ENCODE measurements around the gene EYA2. TPM values are rescaled to one million over a fixed set of nuclear protein-coding genes. Genes with fewer than 3 reads are reported as not detected.

EYA2 gene
- total RNA-seq, 1 donor from 2014 or later, result not detected

DNA sequence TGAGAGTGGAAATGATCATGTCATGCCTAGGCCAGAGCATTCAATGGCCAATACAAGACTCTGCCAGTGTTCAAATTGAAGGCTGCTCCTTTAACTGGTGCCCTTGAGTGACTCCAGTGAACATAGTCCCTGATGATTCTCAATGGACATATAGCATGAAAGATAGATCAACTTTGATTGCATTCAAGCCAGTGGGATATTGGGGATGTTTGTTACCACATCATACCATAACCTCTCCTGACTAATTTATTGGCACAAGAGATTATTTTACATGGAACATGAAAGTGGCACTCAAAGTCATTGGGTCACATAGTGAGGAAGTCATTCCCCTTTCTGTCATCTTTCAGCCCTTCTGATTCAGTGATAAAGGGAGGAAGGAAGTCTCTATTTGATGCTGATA is 139.0 kb downstream of the EYA2 start:
- no peaks in the 10 kb centered on the region for H3K36me3 ChIP-seq (ENCODE audit: control insufficient read depth, insufficient read depth, low read length)
- H3K27me3 ChIP-seq (ENCODE audit: control insufficient read depth, insufficient read depth, low read length), result no peaks in the 10 kb centered on the region
- TF ChIP-seq, protein P1, sequence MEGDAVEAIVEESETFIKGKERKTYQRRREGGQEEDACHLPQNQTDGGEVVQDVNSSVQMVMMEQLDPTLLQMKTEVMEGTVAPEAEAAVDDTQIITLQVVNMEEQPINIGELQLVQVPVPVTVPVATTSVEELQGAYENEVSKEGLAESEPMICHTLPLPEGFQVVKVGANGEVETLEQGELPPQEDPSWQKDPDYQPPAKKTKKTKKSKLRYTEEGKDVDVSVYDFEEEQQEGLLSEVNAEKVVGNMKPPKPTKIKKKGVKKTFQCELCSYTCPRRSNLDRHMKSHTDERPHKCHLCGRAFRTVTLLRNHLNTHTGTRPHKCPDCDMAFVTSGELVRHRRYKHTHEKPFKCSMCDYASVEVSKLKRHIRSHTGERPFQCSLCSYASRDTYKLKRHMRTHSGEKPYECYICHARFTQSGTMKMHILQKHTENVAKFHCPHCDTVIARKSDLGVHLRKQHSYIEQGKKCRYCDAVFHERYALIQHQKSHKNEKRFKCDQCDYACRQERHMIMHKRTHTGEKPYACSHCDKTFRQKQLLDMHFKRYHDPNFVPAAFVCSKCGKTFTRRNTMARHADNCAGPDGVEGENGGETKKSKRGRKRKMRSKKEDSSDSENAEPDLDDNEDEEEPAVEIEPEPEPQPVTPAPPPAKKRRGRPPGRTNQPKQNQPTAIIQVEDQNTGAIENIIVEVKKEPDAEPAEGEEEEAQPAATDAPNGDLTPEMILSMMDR (IDR thresholded peaks at IDR 0.05; ENCODE audit: insufficient read depth, low read length, poor library complexity, severe bottlenecking), result no peak
- no peak for DNase-seq (ENCODE audit: low read depth)
- no peak overlapping the region for H3K4me3 ChIP-seq (ENCODE audit: low read depth, low read length)

DNA sequence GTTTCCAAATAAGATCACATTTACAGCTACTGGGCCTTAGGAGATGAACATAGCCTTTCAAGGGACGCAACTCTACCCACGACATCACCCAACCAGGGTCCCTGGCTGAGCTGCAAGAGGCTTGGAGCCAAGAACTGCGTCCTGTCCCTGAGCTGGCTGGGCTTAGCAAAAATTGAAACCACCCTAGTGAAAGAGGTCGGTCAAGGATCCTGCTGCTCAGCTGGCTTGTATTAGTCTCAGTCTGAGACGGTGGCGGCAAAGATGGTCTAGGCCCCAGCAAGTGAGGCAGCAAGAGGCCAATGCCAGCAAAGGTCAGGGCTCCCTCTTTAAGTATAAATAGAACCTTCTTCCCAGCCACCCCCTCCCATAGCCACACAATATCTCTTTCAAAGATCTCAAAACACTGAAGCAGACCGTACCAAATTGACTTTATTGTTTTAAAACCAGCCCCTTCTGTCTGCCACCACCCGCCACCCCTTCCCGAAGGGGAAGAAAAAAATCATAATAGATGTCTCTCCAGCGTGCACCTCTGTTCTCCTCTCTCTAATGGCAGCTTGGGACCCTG is 140.5 kb downstream of the EYA2 start:
- Histone ChIP-seq H3K4me3 (ENCODE audit: low read depth, low read length) (no peak overlapping the region), H3K36me3 (ENCODE audit: control insufficient read depth, insufficient read depth, low read length) (no peaks in the 10 kb centered on the region), H3K27me3 (ENCODE audit: control insufficient read depth, insufficient read depth, low read length) (no peaks in the 10 kb centered on the region)
- no peak for DNase-seq (ENCODE audit: low read depth)
- TF ChIP-seq, protein P1 (IDR thresholded peaks at IDR 0.05; ENCODE audit: insufficient read depth, low read length, poor library complexity, severe bottlenecking), result no peak

DNA sequence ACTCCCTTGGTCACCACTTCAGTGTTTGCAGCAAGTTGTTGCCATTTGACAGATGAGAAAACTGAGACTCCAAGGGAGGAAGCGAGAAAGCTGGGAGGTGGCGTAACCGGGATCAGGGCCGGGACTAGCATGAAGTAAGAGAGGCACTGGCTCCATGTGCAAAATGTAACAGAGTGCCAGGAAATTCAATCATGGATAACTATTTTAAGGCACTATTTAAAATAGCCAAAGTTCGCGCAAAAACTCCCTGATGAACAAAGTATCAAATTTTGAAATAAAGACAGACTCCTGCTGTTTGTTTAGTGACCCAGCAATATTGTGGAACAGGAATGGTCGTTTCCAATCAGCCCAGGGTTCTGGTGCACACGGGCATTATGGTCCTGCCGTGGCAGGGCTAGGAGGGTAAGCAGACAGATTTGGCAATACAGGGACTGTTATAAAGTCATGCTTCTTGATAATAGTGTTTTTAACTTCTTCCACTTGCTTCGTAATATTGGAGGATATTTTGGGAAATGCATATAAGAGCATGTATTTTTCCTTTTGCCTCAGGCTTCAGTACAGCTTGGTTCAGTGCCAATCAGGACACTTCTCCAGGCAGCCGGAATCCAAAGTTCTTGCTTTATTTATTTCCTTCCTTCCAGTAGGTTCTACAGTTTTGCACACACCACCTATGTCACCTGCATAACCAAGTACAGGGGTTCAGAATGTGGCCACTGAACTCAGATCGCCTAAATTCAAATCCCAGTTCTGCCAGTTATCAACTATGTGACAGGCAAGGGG is 141.6 kb downstream of the EYA2 start:
- Histone ChIP-seq H3K27me3 (ENCODE audit: control insufficient read depth, insufficient read depth, low read length) (no peaks in the 10 kb centered on the region), H3K4me3 (ENCODE audit: low read depth, low read length) (no peak overlapping the region), H3K36me3 (ENCODE audit: control insufficient read depth, insufficient read depth, low read length) (no peaks in the 10 kb centered on the region)
- TF ChIP-seq, protein P1 (IDR thresholded peaks at IDR 0.05; ENCODE audit: insufficient read depth, low read length, poor library complexity, severe bottlenecking), result no peak
- no peak for DNase-seq (ENCODE audit: low read depth)

DNA sequence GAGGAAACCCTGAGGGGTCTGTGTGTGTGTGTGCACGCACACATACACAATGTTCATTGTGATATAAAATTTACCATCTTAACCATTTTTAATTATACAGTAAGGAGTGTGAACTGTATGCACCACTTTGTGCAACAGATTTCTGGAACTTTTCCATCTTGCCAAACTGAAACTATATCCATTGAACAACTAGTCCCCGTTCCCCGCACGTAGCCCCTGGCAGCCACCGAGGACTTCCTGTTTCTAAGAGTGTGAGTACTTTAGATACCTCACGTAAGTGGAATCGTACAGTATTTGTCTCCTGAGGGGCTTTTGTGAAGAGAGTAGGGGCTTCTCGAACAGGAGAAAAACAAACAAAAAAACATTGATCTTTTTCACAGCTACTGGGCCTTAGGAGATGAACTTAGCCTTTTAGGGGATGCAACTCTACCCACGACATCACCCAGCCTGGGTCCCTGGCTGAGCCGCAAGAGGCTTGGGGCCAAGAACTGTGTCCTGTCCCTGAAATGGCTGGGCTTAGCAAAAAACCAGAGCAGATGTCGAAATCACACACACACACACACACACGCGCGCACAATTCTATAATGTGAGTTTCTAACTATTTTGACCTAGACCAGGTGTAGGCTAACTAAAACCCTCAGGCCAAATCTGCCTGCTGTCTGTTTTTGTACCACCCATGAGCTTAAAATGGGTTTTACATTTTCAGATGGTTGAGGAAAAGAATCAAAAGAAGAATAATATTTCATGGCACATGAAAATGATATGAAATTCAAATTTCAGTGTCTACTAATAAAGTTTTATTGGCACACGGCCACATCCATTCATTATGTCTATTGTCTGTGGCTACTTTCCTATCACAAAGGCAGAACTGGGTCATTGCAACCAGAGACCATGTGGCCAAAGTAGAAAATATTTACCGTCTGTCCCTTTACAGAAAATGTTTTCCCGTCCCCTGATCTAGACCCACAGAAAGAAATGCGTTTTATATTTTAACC is 144.2 kb downstream of the EYA2 start:
- no peaks in the 10 kb centered on the region for H3K27me3 ChIP-seq (ENCODE audit: control insufficient read depth, insufficient read depth, low read length)
- no peak for DNase-seq (ENCODE audit: low read depth)
- H3K36me3 ChIP-seq (ENCODE audit: control insufficient read depth, insufficient read depth, low read length), result no peaks in the 10 kb centered on the region
- TF ChIP-seq, protein P1 (IDR thresholded peaks at IDR 0.05; ENCODE audit: insufficient read depth, low read length, poor library complexity, severe bottlenecking), result no peak
- no peak overlapping the region for H3K4me3 ChIP-seq (ENCODE audit: low read depth, low read length)

DNA sequence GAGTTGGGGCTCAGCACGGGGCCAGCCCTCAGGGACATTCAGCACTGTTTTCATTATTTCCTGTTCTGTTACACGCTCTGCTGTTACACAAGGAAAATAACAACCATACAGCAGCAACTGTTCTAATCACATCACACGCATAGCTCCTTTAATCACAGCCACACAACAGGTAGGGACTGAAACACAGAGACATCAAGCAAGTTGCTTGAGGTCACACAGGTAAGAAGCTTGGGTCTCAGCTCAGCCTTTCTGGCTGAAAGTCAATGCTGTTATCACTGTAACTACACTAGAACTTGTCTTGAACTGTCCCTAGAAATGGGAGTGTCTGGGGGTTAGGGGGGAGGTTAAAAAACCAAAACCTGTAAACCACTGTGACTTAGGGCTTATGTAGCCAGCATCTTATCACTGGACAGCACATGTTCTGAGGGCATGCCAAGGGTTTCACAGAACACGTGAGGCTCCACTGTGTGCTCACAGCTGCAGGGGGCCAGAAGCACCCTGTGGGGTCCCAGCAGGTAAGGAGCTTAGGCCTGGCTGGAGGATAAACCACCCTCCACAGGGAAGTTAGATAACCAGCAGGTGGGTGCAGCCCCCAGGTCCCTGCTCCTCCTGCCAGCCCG is 146.0 kb downstream of the EYA2 start:
- Histone ChIP-seq H3K4me3 (ENCODE audit: low read depth, low read length) (no peak overlapping the region), H3K27me3 (ENCODE audit: control insufficient read depth, insufficient read depth, low read length) (no peaks in the 10 kb centered on the region), H3K36me3 (ENCODE audit: control insufficient read depth, insufficient read depth, low read length) (no peaks in the 10 kb centered on the region)
- TF ChIP-seq, protein P1 (IDR thresholded peaks at IDR 0.05; ENCODE audit: insufficient read depth, low read length, poor library complexity, severe bottlenecking), result no peak
- DNase-seq (ENCODE audit: low read depth), result no peak

All from kidney epithelial cell (primary cell).